PC-9 (cell line): Measurements from ENCODE around the gene CWC27. TPM values are rescaled to one million over a fixed set of nuclear protein-coding genes. Genes with fewer than 3 reads are reported as not detected.

Experiments
- BruUV-seq: library from RNA; stranded (reverse); fragments of 400-500 nt; replicated peaks from 2 replicates; lab custom pipeline; 2021; lab: Mats Ljungman, UMichigan
- CTCF ChIA-PET: fragments of 300-600 bp; sonication (Branson Sonifier 250); formaldehyde crosslinking; loops from one replicate; lab custom pipeline; 2022; ENCODE audit warnings: antibody characterized with exemption; lab: Charles Lee
- POLR2A ChIA-PET: fragments of 300-600 bp; sonication (Branson Sonifier 250); formaldehyde crosslinking; loops from one replicate; lab custom pipeline; 2022; ENCODE audit warnings: antibody characterized with exemption; ENCODE audit not compliant: unreplicated experiment; lab: Charles Lee
- DNase-seq, 2 experiments: peaks; one replicate each; pipeline versions ENCODE4 v3.0.0 to v3.0.0-alpha.2; 2015 to 2022; ENCODE audit warnings: mixed read lengths in 1 of 2
- H2AFZ ChIP-seq: fragments of 200-600 bp; sonication (generic); 2 replicates; pipeline ENCODE4 v1.8.1; 2017; ENCODE audit warnings: antibody characterized with exemption
- H3F3A ChIP-seq: fragments of 200-600 bp; sonication (generic); 2 replicates; pipeline ENCODE4 v1.8.1; 2017; ENCODE audit warnings: antibody characterized with exemption, mild to moderate bottlenecking, low read depth; ENCODE audit not compliant: insufficient read depth
- H3K27ac ChIP-seq: fragments of 200-600 bp; sonication (generic); 2 replicates; pipeline ENCODE4 v1.6.1; 2016; ENCODE audit warnings: mixed run types
- H3K27me3 ChIP-seq: fragments of 200-600 bp; sonication (generic); 2 replicates; pipeline ENCODE4 v1.6.1; 2016; ENCODE audit warnings: low read depth, mixed run types; ENCODE audit not compliant: insufficient read depth
- H3K36me3 ChIP-seq: fragments of 200-600 bp; sonication (generic); 2 replicates; pipeline ENCODE4 v1.6.1; 2016; ENCODE audit warnings: low read depth, mixed run types
- H3K4me1 ChIP-seq: fragments of 200-600 bp; sonication (generic); replicated peaks from 2 replicates; pipeline ENCODE4 v1.6.1; 2016; ENCODE audit warnings: mixed run types; ENCODE audit not compliant: insufficient read depth
- H3K4me2 ChIP-seq: fragments of 200-600 bp; sonication (generic); 2 replicates; pipeline ENCODE4 v1.6.1; 2017; ENCODE audit warnings: mixed run types
- H3K4me3 ChIP-seq: fragments of 200-600 bp; sonication (generic); 2 replicates; pipeline ENCODE4 v1.6.1; 2016; ENCODE audit warnings: mixed run types
- H3K79me2 ChIP-seq: fragments of 200-600 bp; sonication (generic); 2 replicates; pipeline ENCODE4 v1.6.1; 2017; ENCODE audit warnings: low read depth, mixed run types
- H3K9me2 ChIP-seq: fragments of 200-600 bp; sonication (generic); 2 replicates; pipeline ENCODE4 v1.8.1; 2017; ENCODE audit warnings: mild to moderate bottlenecking; ENCODE audit not compliant: insufficient read depth
- H3K9me3 ChIP-seq: fragments of 200-600 bp; sonication (generic); 2 replicates; pipeline ENCODE4 v1.8.1; 2016; ENCODE audit warnings: low read depth; ENCODE audit not compliant: insufficient read depth
- H4K20me1 ChIP-seq: fragments of 200-600 bp; sonication (generic); 2 replicates; pipeline ENCODE4 v1.8.1; 2017; ENCODE audit not compliant: insufficient read depth
- EZH2 ChIP-seq: fragments of 200-600 bp; sonication (generic); IDR thresholded peaks from 2 replicates; pipeline ENCODE4 v1.8.0; 2017; ENCODE audit warnings: antibody characterized with exemption, low read depth
- intact Hi-C: fragments of 100-400 bp; cut with micrococcal nuclease; formaldehyde crosslinking; loops from one replicate; pipeline ENCODE4 v1.10.0; 2022; ENCODE audit not compliant: unreplicated experiment
- total RNA-seq: library from RNA; stranded (reverse); gene quantifications from 2 replicates; pipeline ENCODE4 v1.2.3, GENCODE V29; 2021
- TF ChIP-seq, protein P1 (sequence below): fragments of 200-600 bp; sonication (generic); conservative IDR thresholded peaks from 2 replicates; pipeline ENCODE4 v1.6.1; 2017; ENCODE audit warnings: mixed run types, antibody characterized with exemption, mild to moderate bottlenecking, moderate library complexity

Gene CWC27
- total RNA-seq, 1 experiment from 2014 or later, result 24.1 TPM

DNA sequence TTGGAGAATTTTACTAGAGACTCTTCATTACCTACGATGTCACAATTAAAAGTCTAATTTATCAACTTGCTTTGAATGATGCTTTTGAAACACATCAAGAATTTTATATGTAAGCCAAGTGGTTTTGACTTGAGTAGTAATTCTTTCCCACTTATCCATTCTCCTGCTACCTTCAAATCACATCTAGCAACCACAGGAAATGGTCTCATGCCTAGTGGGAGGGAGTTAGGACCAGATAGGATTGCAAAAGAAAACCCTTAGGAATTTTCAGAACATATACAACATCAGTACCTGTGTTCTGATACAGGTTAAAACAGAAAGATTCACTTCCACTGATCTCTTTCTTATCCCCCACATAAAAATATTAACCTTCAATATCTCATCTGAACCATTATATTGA lies 260.4 kb downstream of the CWC27 start:
- Histone ChIP-seq H3F3A (no peaks in the 10 kb centered on the region), H3K9me2 (no peaks in the 10 kb centered on the region), H3K4me3 (no peak overlapping the region), H3K9me3 (no peaks in the 10 kb centered on the region), H3K27ac (no peak overlapping the region), H3K4me2 (no peak overlapping the region), H3K4me1 (no peaks in the 10 kb centered on the region), H3K36me3 (no peaks in the 10 kb centered on the region), H3K79me2 (no peaks in the 10 kb centered on the region), H4K20me1 (no peaks in the 10 kb centered on the region), H2AFZ (no peak overlapping the region), H3K27me3 (no peaks in the 10 kb centered on the region)
- TF ChIP-seq, protein P1, sequence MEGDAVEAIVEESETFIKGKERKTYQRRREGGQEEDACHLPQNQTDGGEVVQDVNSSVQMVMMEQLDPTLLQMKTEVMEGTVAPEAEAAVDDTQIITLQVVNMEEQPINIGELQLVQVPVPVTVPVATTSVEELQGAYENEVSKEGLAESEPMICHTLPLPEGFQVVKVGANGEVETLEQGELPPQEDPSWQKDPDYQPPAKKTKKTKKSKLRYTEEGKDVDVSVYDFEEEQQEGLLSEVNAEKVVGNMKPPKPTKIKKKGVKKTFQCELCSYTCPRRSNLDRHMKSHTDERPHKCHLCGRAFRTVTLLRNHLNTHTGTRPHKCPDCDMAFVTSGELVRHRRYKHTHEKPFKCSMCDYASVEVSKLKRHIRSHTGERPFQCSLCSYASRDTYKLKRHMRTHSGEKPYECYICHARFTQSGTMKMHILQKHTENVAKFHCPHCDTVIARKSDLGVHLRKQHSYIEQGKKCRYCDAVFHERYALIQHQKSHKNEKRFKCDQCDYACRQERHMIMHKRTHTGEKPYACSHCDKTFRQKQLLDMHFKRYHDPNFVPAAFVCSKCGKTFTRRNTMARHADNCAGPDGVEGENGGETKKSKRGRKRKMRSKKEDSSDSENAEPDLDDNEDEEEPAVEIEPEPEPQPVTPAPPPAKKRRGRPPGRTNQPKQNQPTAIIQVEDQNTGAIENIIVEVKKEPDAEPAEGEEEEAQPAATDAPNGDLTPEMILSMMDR, result no peak
- TF ChIP-seq EZH2, result no peak
- BruUV-seq, result no TSS peak
- intact Hi-C loops, result no loop called here
- DNase-seq, result no peak
- ChIA-PET CTCF (interaction anchor here (0.6 kb wide), 1 partner anchor 35 kb away, joined by 4 read pairs; no protein-coding TSS in a partner anchor), POLR2A (no interaction called here)

DNA sequence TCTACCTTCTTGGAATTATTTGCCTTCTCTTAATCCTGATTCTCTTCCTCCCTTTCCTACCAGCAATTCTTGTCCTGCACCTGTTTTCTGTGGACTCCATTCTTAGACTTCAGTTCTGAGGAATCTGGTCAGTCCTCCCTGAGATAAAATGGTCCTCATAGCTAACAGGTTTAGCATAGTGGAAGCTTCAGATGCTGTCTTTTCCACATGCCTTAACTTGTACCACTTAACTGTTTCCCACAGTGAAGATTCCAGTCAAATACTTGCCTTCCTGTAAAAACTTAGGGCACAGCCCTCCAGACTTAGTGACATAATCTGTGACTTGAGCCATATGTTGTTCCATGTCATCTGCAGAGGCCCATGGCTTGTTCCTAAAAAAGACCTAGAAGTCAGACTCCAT lies 261.3 kb downstream of the CWC27 start:
- Histone ChIP-seq H3K36me3 (no peaks in the 10 kb centered on the region), H3K4me3 (no peak overlapping the region), H3K27me3 (no peaks in the 10 kb centered on the region), H3K79me2 (no peaks in the 10 kb centered on the region), H3K9me3 (no peaks in the 10 kb centered on the region), H3K9me2 (no peaks in the 10 kb centered on the region), H4K20me1 (no peaks in the 10 kb centered on the region), H2AFZ (no peak overlapping the region), H3K4me1 (peaks cover 3% of the 10 kb centered on the region; the same call in 1 of the 2 replicates), H3K27ac (no peak overlapping the region), H3F3A (no peaks in the 10 kb centered on the region), H3K4me2 (no peak overlapping the region)
- intact Hi-C loops, result no loop called here
- ChIA-PET CTCF (no interaction called here), POLR2A (no interaction called here)
- no peak for DNase-seq
- no TSS peak for BruUV-seq
- TF ChIP-seq, protein P1, result no peak
- no peak for TF ChIP-seq EZH2

DNA sequence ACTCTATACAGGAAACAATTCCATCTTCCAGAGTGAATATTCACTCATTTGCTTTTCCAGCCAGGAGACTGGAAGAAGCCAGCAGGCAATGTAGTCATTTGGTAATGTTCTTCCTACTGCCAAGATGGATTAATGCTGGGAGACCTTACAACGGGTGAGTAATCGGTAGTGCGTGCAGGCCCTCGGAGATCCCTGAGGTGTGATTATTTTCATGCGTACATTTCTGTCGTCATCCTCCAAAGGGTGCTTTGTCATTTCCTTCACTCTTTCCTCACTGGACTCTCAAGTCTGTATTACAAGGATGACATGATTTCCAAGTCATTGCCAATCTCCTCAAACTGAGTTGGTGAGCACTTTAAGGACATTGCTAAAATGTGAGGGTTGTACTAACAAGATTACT lies 263.5 kb downstream of the CWC27 start:
- no peak for TF ChIP-seq EZH2
- TF ChIP-seq, protein P1, result no peak
- POLR2A ChIA-PET, result no interaction called here
- H3K36me3 ChIP-seq, result no peaks in the 10 kb centered on the region
- intact Hi-C loops, result no loop called here
- no peak overlapping the region for H3K4me3 ChIP-seq
- H3K9me2 ChIP-seq, result no peaks in the 10 kb centered on the region
- H3K4me2 ChIP-seq, result no peak overlapping the region
- H4K20me1 ChIP-seq, result no peaks in the 10 kb centered on the region
- CTCF ChIA-PET, result no interaction called here
- H3K4me1 ChIP-seq, result peaks cover 12% of the 10 kb centered on the region; the same call in 1 of the 2 replicates
- H3F3A ChIP-seq, result no peaks in the 10 kb centered on the region
- no peak for DNase-seq
- no peaks in the 10 kb centered on the region for H3K27me3 ChIP-seq
- H3K27ac ChIP-seq, result no peak overlapping the region
- no TSS peak for BruUV-seq
- no peaks in the 10 kb centered on the region for H3K79me2 ChIP-seq
- no peaks in the 10 kb centered on the region for H3K9me3 ChIP-seq
- no peak overlapping the region for H2AFZ ChIP-seq
